NB4 (cell line): ENCODE measurements around the gene TAGLN.

Experiments used
- DNase-seq: peaks from one replicate; pipeline ENCODE4 v3.0.0; 2010; ENCODE audit warnings: low read depth
- H3K4me3 ChIP-seq: one replicate; pipeline ENCODE4 v1.5.1; 2011; ENCODE audit warnings: mild to moderate bottlenecking, low read depth, low read length, moderate library complexity
- MYC ChIP-seq: IDR thresholded peaks from 2 replicates; pipeline ENCODE4 v1.6.1; 2011; ENCODE audit warnings: low read depth, low read length
- POLR2A ChIP-seq: IDR thresholded peaks from 2 replicates; pipeline ENCODE4 v1.6.1; 2011; ENCODE audit warnings: mild to moderate bottlenecking; ENCODE audit not compliant: insufficient read length; ENCODE audit errors: extremely low read depth
- TF ChIP-seq, protein P1 (sequence below): IDR thresholded peaks from 2 replicates; pipeline ENCODE4 v1.6.1; 2011; ENCODE audit warnings: low read depth, low read length
- TF ChIP-seq, protein P2 (sequence below): IDR thresholded peaks from one replicate; pipeline ENCODE4 v1.5.1; 2012; ENCODE audit warnings: low read depth, low read length

TAGLN gene

DNA sequence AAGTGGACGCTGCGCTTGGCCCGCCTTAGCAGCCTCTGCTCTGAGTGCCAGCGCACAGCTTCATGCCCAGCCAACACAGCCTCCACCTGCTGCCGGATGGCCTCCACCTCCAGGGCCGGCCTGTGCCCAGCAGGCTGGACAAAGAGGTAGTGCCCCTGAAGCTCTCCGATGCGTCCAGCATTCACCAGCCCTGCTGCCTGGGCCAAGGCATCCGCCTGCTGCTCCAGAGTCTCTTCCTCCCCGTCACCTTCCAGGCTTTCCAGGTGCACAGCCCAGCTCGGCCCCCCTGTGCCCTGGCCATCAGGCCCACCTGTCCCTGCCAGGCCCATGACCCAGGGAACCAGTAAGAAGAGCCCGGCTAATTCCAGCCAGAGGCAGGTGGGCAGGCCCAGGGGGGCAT is 30.2 kb downstream of the TAGLN start:
- H3K4me3 ChIP-seq = no peak overlapping the region
- DNase-seq = no peak
- TF ChIP-seq, protein P1, sequence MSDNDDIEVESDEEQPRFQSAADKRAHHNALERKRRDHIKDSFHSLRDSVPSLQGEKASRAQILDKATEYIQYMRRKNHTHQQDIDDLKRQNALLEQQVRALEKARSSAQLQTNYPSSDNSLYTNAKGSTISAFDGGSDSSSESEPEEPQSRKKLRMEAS = no peak
- TF ChIP-seq MYC = no peak
- TF ChIP-seq POLR2A = no peak
- TF ChIP-seq, protein P2, sequence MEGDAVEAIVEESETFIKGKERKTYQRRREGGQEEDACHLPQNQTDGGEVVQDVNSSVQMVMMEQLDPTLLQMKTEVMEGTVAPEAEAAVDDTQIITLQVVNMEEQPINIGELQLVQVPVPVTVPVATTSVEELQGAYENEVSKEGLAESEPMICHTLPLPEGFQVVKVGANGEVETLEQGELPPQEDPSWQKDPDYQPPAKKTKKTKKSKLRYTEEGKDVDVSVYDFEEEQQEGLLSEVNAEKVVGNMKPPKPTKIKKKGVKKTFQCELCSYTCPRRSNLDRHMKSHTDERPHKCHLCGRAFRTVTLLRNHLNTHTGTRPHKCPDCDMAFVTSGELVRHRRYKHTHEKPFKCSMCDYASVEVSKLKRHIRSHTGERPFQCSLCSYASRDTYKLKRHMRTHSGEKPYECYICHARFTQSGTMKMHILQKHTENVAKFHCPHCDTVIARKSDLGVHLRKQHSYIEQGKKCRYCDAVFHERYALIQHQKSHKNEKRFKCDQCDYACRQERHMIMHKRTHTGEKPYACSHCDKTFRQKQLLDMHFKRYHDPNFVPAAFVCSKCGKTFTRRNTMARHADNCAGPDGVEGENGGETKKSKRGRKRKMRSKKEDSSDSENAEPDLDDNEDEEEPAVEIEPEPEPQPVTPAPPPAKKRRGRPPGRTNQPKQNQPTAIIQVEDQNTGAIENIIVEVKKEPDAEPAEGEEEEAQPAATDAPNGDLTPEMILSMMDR = no peak

DNA sequence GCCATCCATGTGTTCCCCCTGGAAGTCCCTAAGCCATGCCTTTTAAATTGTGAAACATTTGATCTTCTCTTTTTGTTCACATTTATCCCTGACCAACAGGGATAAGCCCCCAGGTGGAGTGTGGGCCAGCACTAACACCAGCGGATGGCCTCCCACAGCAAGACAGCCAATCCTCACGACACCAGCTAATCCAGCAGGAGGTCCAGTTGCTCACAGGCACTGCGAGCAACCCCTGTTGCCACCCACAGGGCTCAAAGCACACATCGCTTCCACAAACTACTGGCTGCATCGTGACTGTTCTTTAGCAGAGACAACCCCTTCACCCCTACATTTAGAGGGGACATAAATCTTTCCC is 30.7 kb downstream of the TAGLN start:
- DNase-seq = no peak
- H3K4me3 ChIP-seq = peak overlapping the region; percentile 87
- TF ChIP-seq MYC (no peak), POLR2A (no peak)
- TF ChIP-seq, protein P2 = no peak
- TF ChIP-seq, protein P1 = no peak

DNA sequence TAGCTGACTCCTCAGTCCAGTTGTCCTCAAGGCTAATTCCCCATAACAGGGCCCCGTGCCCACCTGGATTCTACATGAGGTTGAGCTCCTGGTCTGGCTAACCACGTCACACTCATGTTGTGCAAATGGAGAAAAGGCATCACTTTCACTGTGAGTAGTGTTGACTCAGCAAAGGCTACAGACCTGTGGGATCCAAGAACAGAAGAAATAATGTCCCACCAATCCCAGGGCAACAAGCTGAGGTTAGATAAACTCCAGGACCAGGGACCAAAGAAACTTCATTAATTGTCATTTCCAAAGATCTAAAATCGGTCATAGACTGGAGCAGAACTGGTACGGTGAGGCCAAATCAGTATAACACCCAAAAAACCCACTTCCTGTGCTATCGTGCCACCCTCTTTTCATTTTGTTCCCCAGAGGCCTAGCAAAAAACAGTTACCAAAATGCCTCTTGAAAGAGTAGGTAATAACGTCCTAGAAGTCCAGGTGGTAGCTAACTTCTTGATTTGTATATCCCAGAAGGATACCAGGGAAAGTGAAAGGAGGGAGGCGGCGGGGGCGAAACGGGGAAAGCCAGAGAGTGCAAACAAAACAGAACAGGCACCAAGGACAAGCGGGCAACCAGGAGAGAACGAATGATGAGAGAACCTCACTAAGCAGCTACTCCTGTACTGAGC is 31.3 kb downstream of the TAGLN start:
- no peak for TF ChIP-seq MYC
- no peak for TF ChIP-seq POLR2A
- TF ChIP-seq, protein P2 = no peak
- TF ChIP-seq, protein P1 = no peak
- DNase-seq = peak; percentile 48
- peak overlapping the region; percentile 87 for H3K4me3 ChIP-seq

DNA sequence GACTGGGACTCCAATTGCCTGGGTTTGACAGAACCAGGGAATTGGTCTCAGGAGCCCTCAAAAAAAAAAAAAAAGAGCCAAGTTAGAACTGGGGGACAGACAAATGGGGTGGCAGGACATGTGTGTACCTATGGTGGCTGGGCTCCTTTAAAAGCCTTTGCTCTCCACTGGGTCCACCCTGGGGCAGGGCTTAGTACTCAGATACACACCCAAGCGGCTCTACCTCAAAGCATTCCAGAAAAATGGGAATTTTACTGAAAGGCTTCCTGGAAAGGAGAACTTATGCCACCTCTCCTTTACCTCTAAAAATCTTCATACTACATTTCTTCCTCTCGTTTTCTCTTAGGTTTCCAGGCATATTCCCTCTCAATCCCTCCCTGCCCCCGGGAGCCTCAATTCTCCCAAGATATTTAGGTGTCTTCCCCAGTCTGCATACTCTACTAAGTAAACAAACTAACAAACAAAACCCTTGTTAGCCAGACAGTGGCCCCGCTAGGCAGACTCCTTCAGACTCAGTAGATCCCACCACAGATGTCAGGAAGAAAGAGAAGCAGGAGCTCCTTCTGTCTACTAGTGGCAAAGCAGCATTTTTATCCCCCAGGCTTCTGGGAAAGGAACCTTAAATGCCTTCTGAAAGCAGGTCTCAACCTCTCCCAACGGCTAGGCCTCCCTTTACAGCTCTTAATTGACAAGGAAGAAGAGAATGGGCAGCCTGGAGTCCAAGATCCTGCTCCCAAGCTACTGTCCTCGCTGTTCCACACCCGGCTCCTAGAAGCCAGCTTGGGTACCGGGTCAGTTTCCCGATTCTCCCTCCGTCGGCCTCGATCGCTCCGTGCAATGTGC is 32.0 kb downstream of the TAGLN start:
- DNase-seq = peak; percentile 31
- peak overlapping the region; percentile 87 for H3K4me3 ChIP-seq
- TF ChIP-seq, protein P1 = no peak
- TF ChIP-seq, protein P2 = no peak
- TF ChIP-seq POLR2A (no peak), MYC (no peak)

DNA sequence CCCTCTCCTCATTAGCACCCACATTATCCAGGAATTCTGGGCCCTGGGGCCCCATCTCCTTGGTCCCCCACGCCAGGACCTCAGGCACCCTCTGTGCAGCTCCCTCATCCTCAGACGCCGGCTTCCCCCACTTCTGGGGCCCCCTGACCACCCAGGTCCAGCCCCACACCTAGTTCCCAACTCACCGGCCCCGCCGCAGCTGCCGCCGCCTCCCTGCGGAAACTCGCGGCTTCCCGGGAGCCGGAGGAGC is 32.6 kb downstream of the TAGLN start, which contains the start of gene PCSK7:
TSS of gene PCSK7 (minus strand) at position 232 of the 250 bp plus-strand sequence. CDS start 2,229 bp downstream, outside the sequence.
- TF ChIP-seq, protein P1 = peak; percentile 46
- TF ChIP-seq, protein P2 = no peak
- peak within 1 kb of the TSS; percentile 87 for H3K4me3 ChIP-seq
- no peak for DNase-seq
